K562 (cell line): ENCODE measurements around the gene TRAPPC12. TPM values are rescaled to one million over a fixed set of nuclear protein-coding genes. Genes with fewer than 3 reads are reported as not detected.

Experiments
- ATAC-seq: fragments of 200-7000 bp; cut with Tn5 transposase; 3 replicates; pipeline ENCODE4 v1.9.1; 2020; ENCODE audit warnings: moderate library complexity
- BruUV-seq: library from RNA; stranded (reverse); fragments of 400-500 nt; replicated peaks from 2 replicates; lab custom pipeline; 2021; lab: Mats Ljungman, UMichigan
- CTCF ChIA-PET: fragments of 300-600 bp; formaldehyde crosslinking; extraction: SDS; loops from one replicate; lab custom pipeline; 2021; ENCODE audit warnings: low intra/inter-chr PET ratio; lab: Yijun Ruan, JAX
- POLR2A ChIA-PET: fragments of 300-600, 350-650 bp; sonication (Branson Sonifier 250); formaldehyde crosslinking; extraction: SDS; loops from one replicate; lab custom pipeline; 2021; ENCODE audit warnings: antibody characterized with exemption, inconsistent platforms; lab: Yijun Ruan, JAX
- DNase-seq, 4 experiments: peaks; one replicate each; pipeline versions ENCODE4 v3.0.0 to v3.0.0-alpha.2; 2011 to 2018; ENCODE audit warnings: low spot score in 3 of 4, mixed read lengths in 3 of 4; ENCODE audit errors: extremely low read depth in 1 of 4
- FAIRE-seq: peaks from 2 replicates; lab custom pipeline; 2011; peaks lifted over from hg19 to GRCh38; lab: Jason Lieb, UNC
- H2AFZ ChIP-seq: 2 replicates; pipeline ENCODE4 v1.6.0; 2011; ENCODE audit warnings: low read depth, low read length, control low read depth, inconsistent platforms
- H3K27ac ChIP-seq: fragments of 200-600 bp; 3 replicates; pipeline ENCODE4 v1.8.0; 2011; ENCODE audit warnings: low read depth, mild to moderate bottlenecking, control low read depth, inconsistent platforms, low read length, moderate library complexity, mixed read lengths; ENCODE audit errors: extremely low read depth
- H3K27me3 ChIP-seq, 2 experiments: fragments of 300-600 bp in 1 of 2; 2 replicates in 1 of 2; 3 replicates in 1 of 2; pipeline versions ENCODE4 v1.6.0 to v1.8.0; 2011; ENCODE audit warnings: inconsistent platforms in 2 of 2, low read length in 2 of 2, mild to moderate bottlenecking in 1 of 2, mixed read lengths in 1 of 2, moderate library complexity in 1 of 2; ENCODE audit not compliant: control insufficient read depth in 2 of 2, insufficient read depth in 2 of 2
- H3K36me3 ChIP-seq: fragments of 300-600 bp; 3 replicates; pipeline ENCODE4 v1.8.0; 2011; ENCODE audit warnings: mild to moderate bottlenecking, low read length, inconsistent platforms; ENCODE audit not compliant: control insufficient read depth, insufficient read depth
- H3K4me1 ChIP-seq, 2 experiments: fragments of 200-600 bp in 1 of 2; replicated peaks in 1 of 2; 2 replicates in 1 of 2; 3 replicates in 1 of 2; pipeline versions ENCODE4 v1.5.1 to v1.8.0; 2011; ENCODE audit warnings: inconsistent platforms in 2 of 2, low read length in 2 of 2, mild to moderate bottlenecking in 1 of 2, mixed read lengths in 1 of 2, moderate library complexity in 1 of 2; ENCODE audit not compliant: control insufficient read depth in 2 of 2, insufficient read depth in 2 of 2
- H3K4me2 ChIP-seq: 2 replicates; pipeline ENCODE4 v1.6.1; 2011; ENCODE audit warnings: low read length, control low read depth, inconsistent platforms, mixed read lengths; ENCODE audit not compliant: insufficient read depth
- H3K4me3 ChIP-seq: fragments of 200-600 bp; sonication (generic), shearing (Covaris generic); 2 replicates; pipeline ENCODE4 v1.5.1; 2016; ENCODE audit warnings: control low read depth, inconsistent platforms
- H3K79me2 ChIP-seq: fragments of 200-600 bp; 3 replicates; pipeline ENCODE4 v1.8.0; 2011; ENCODE audit warnings: low read length, inconsistent platforms; ENCODE audit not compliant: control insufficient read depth, insufficient read depth
- H3K9ac ChIP-seq, 2 experiments: 2 replicates each; pipeline versions ENCODE4 v1.6.0 to v1.6.1; 2011; ENCODE audit warnings: low read depth in 2 of 2, low read length in 2 of 2, control low read depth in 1 of 2, inconsistent platforms in 1 of 2, mild to moderate bottlenecking in 1 of 2, mixed read lengths in 1 of 2; ENCODE audit not compliant: insufficient read depth in 1 of 2
- H3K9me1 ChIP-seq: one replicate; pipeline ENCODE4 v1.6.0; 2011; ENCODE audit warnings: inconsistent platforms, mild to moderate bottlenecking, low read length, moderate library complexity; ENCODE audit not compliant: control insufficient read depth, insufficient read depth
- H3K9me3 ChIP-seq: replicated peaks from 2 replicates; pipeline ENCODE4 v1.5.1; 2011; ENCODE audit warnings: low read depth, low read length, inconsistent platforms; ENCODE audit not compliant: control insufficient read depth, insufficient read depth
- H4K20me1 ChIP-seq: replicated peaks from 2 replicates; pipeline ENCODE4 v1.6.1; 2011; ENCODE audit warnings: low read length, inconsistent platforms, mixed read lengths; ENCODE audit not compliant: control insufficient read depth, insufficient read depth
- FOXJ3 ChIP-seq: sonication (generic); formaldehyde crosslinking; IDR thresholded peaks from 2 replicates; pipeline ENCODE4 v1.4.0; 2020; ENCODE audit warnings: mild to moderate bottlenecking, missing genetic modification reagents
- NONO ChIP-seq, 2 experiments: fragments of 200-400 bp in 1 of 2; fragments of 450-650 bp in 1 of 2; formaldehyde crosslinking in 1 of 2; IDR thresholded peaks; 2 replicates each; pipeline ENCODE4 v1.6.1; 2017; ENCODE audit warnings: low read depth in 2 of 2, mild to moderate bottlenecking in 2 of 2, moderate library complexity in 2 of 2, low read length in 1 of 2
- NR2C1 ChIP-seq, 2 experiments: fragments of 450-650 bp; IDR thresholded peaks; 2 replicates each; pipeline ENCODE4 v1.6.1; 2017; ENCODE audit warnings: mild to moderate bottlenecking in 2 of 2, antibody characterized with exemption in 1 of 2, inconsistent platforms in 1 of 2, missing compliant biosample characterization in 1 of 2, missing genetic modification characterization in 1 of 2
- PBX2 ChIP-seq, 2 experiments: IDR thresholded peaks in 1 of 2; conservative IDR thresholded peaks in 1 of 2; 2 replicates each; pipeline ENCODE4 v1.6.1; 2016; ENCODE audit warnings: low read depth in 2 of 2, mild to moderate bottlenecking in 1 of 2, missing compliant biosample characterization in 1 of 2, missing genetic modification characterization in 1 of 2, moderate library complexity in 1 of 2
- RREB1 ChIP-seq: fragments of 250-450 bp; sonication (Bioruptor Pico); IDR thresholded peaks from 2 replicates; pipeline ENCODE4 v1.4.0; 2020
- ZNF583 ChIP-seq: fragments of 250-450 bp; sonication (Bioruptor Pico); IDR thresholded peaks from 2 replicates; pipeline ENCODE4 v1.4.0; 2020
- WGBS: fragments of 100-300 bp; shearing (Covaris generic); methylation state at CpG from one replicate; pipeline ENCODE4 v1.1.6; 2016; ENCODE audit warnings: low coverage, mixed read lengths; ENCODE audit not compliant: insufficient coverage; ENCODE audit errors: missing lambda C conversion rate; 5-methylcytosine and 5-hydroxymethylcytosine counted together
- in situ Hi-C: fragments of 300-500 bp; cut with MboI; formaldehyde crosslinking; loops from 4 replicates; pipeline ENCODE4 v1.15.0; 2018; ENCODE audit warnings: inconsistent platforms, mixed read lengths
- intact Hi-C: fragments of 100-400 bp; cut with micrococcal nuclease; formaldehyde crosslinking; loops from 2 replicates; pipeline ENCODE4 v1.14.2; 2022
- polyA plus RNA-seq, 8 experiments: library from polyadenylated mRNA; depleted of rRNA in 4 of 8; stranded (reverse) in 5 of 8; unstranded in 3 of 8; fragments of >200 nt; fragmentation: Nextera tagmentation in 2 of 8; fragmentation: Illumina TruSeq in 1 of 8; extraction: Ambion mirVana in 2 of 8; extraction: Trizol in 1 of 8; gene quantifications; 2 replicates each; pipeline versions ENCODE4 v1.2.1 to v1.2.3, GENCODE V29; 2011 to 2014; ENCODE audit warnings: inconsistent platforms in 1 of 8, missing spikeins in 1 of 8
- total RNA-seq, 7 experiments: library from RNA; depleted of rRNA in 6 of 7; stranded (reverse); fragments of >200 nt in 6 of 7; fragmentation: Illumina TruSeq in 2 of 7; extraction: Trizol in 2 of 7; gene quantifications; 2 replicates each; pipeline versions ENCODE4 v1.2.1 to v1.2.3, GENCODE V29; 2011 to 2021; ENCODE audit warnings: low replicate concordance in 1 of 7

TRAPPC12 gene
- total and polyA plus RNA-seq, 9 of the 15 experiments (the other 6 are each of a cell fraction or from before 2014, with no cell fraction given), result 8.0 to 75.2 (median 39.1) TPM

GRCh38 chr2:3460156-3460555, 80.7 kb downstream of the TRAPPC12 start:
- no peaks in the 10 kb centered on the region for H3K79me2 ChIP-seq
- no peak for DNase-seq
- CTCF ChIA-PET, result no interaction called here
- H3K4me2 ChIP-seq, result no peak overlapping the region
- no TSS peak for BruUV-seq
- no peaks in the 10 kb centered on the region for H3K27me3 ChIP-seq
- no peaks in the 10 kb centered on the region for H3K9me3 ChIP-seq
- TF ChIP-seq ZNF583, result no peak
- no peak for TF ChIP-seq NR2C1 (IDR thresholded peaks at IDR 0.05)
- TF ChIP-seq NR2C1 (tag; IDR thresholded peaks at IDR 0.05), result no peak
- no peak for TF ChIP-seq RREB1 (CRISPR knock-in tag)
- TF ChIP-seq PBX2 (CRISPR knock-in tag; IDR thresholded peaks at IDR 0.05; ENCODE audit: low read depth), result no peak
- TF ChIP-seq PBX2 (tag; conservative IDR thresholded peaks at IDR 0.05; ENCODE audit: low read depth), result no peak
- TF ChIP-seq NONO (IDR thresholded peaks at IDR 0.05; ENCODE audit: low read depth in 2 of 2, low read length in 1 of 2), result no peak
- TF ChIP-seq FOXJ3 (CRISPR knock-in tag), result no peak
- TF ChIP-seq, all 486 proteins: peak for 0
- in situ Hi-C loops, result no loop called here
- no peak overlapping the region; a peak in 1 of 4 replicates for H3K9ac ChIP-seq
- peaks cover 48% of the 10 kb centered on the region; the same call in 2 of the 3 replicates for H3K36me3 ChIP-seq
- intact Hi-C loops, result no loop called here
- peaks cover 8 to 39% of the 10 kb centered on the region in 2 experiments; a peak in 4 of 5 replicates for H3K4me1 ChIP-seq
- WGBS, result 85% methylated on average over 11 of the region's 11 CpGs
- H3K4me3 ChIP-seq, result no peak overlapping the region
- POLR2A ChIA-PET, result interaction anchor here (0.5 to 1.2 kb wide), 2 partner anchors 10 to 127 kb away, joined by 3 read pairs; no protein-coding TSS in a partner anchor
- H2AFZ ChIP-seq, result no peak overlapping the region
- no peak overlapping the region for H3K27ac ChIP-seq
- no peak for ATAC-seq
- H4K20me1 ChIP-seq, result peaks cover 3% of the 10 kb centered on the region; the same call in 1 of the 2 replicates
- no peak for FAIRE-seq
- peaks cover 5% of the 10 kb centered on the region for H3K9me1 ChIP-seq
